H1 (cell line): ENCODE results near the gene PPM1L. TPM values are rescaled to one million over a fixed set of nuclear protein-coding genes. Genes with fewer than 3 reads are reported as not detected.

Experiments
- CTCF ChIA-PET: fragments of 300-600 bp; sonication (Branson Sonifier 250); formaldehyde crosslinking; loops from one replicate; lab custom pipeline; 2021; ENCODE audit not compliant: partially characterized antibody; lab: Charles Lee
- POLR2A ChIA-PET: fragments of 300-600 bp; sonication (Branson Sonifier 250); formaldehyde crosslinking; loops from one replicate; lab custom pipeline; 2021; ENCODE audit warnings: inconsistent platforms; ENCODE audit not compliant: partially characterized antibody; lab: Charles Lee
- DNase-seq, 2 experiments: peaks; one replicate each; pipeline versions ENCODE4 v3.0.0 to v3.0.0-alpha.2; 2010 to 2022; ENCODE audit warnings: low spot score in 2 of 2, low read depth in 1 of 2, mixed read lengths in 1 of 2
- FAIRE-seq: peaks from 2 replicates; lab custom pipeline; 2011; peaks lifted over from hg19 to GRCh38; lab: Jason Lieb, UNC
- H2AFZ ChIP-seq: 2 replicates; pipeline ENCODE4 v1.8.1; 2012; ENCODE audit warnings: low read length, inconsistent platforms
- H2AK5ac ChIP-seq: 2 replicates; pipeline ENCODE4 v1.6.1; 2013; ENCODE audit warnings: low read depth, low read length
- H2BK120ac ChIP-seq: replicated peaks from 2 replicates; pipeline ENCODE3; 2013; ENCODE audit warnings: low read depth, low read length, inconsistent platforms
- H2BK12ac ChIP-seq: 2 replicates; pipeline ENCODE4 v1.6.1; 2013; ENCODE audit warnings: low read depth, low read length
- H2BK15ac ChIP-seq: 2 replicates; pipeline ENCODE4 v1.6.1; 2013; ENCODE audit warnings: low read length
- H2BK20ac ChIP-seq: 2 replicates; pipeline ENCODE4 v1.6.1; 2013; ENCODE audit warnings: low read length
- H2BK5ac ChIP-seq: 2 replicates; pipeline ENCODE4 v1.6.1; 2013; ENCODE audit warnings: low read depth, low read length
- H3K14ac ChIP-seq: 2 replicates; pipeline ENCODE4 v1.6.1; 2013; ENCODE audit warnings: inconsistent platforms; ENCODE audit not compliant: insufficient read length
- H3K18ac ChIP-seq: 2 replicates; pipeline ENCODE4 v1.6.1; 2013; ENCODE audit warnings: low read length; ENCODE audit errors: extremely low read depth
- H3K23ac ChIP-seq: 2 replicates; pipeline ENCODE4 v1.6.1; 2013; ENCODE audit warnings: inconsistent platforms; ENCODE audit not compliant: insufficient read length
- H3K23me2 ChIP-seq: 2 replicates; pipeline ENCODE4 v1.6.1; 2013; ENCODE audit warnings: low read depth, low read length
- H3K27ac ChIP-seq: 2 replicates; pipeline ENCODE4 v1.6.1; 2011; ENCODE audit warnings: low read depth, low read length, inconsistent platforms
- H3K27me3 ChIP-seq, 4 experiments: replicated peaks in 1 of 4; 1 replicate in 1 of 4; 2 replicates in 3 of 4; pipeline versions ENCODE4 v1.6.1 to v1.8.1; 2011 to 2013; ENCODE audit warnings: low read length in 3 of 4, mild to moderate bottlenecking in 3 of 4, inconsistent platforms in 2 of 4, mixed read lengths in 2 of 4, moderate library complexity in 1 of 4; ENCODE audit not compliant: control insufficient read depth in 3 of 4, insufficient read depth in 3 of 4; ENCODE audit errors: extremely low read depth in 1 of 4
- H3K36me3 ChIP-seq, 4 experiments: 2 replicates each; pipeline versions ENCODE4 v1.6.1 to v1.8.1; 2011 to 2013; ENCODE audit warnings: mild to moderate bottlenecking in 4 of 4, low read length in 3 of 4, moderate library complexity in 2 of 4, control low read depth in 1 of 4, inconsistent platforms in 1 of 4; ENCODE audit not compliant: insufficient read depth in 4 of 4, control insufficient read depth in 2 of 4
- H3K4ac ChIP-seq: replicated peaks from 2 replicates; pipeline ENCODE3; 2013; ENCODE audit warnings: low read length, low read depth, mixed read lengths, inconsistent platforms; ENCODE audit not compliant: insufficient read length
- H3K4me1 ChIP-seq, 4 experiments: replicated peaks in 1 of 4; 1 replicate in 1 of 4; 2 replicates in 3 of 4; pipeline versions ENCODE4 v1.6.1 to v1.8.1; 2011 to 2013; ENCODE audit warnings: low read length in 3 of 4, inconsistent platforms in 2 of 4, mixed read lengths in 1 of 4; ENCODE audit not compliant: insufficient read depth in 4 of 4, control insufficient read depth in 3 of 4
- H3K4me2 ChIP-seq, 2 experiments: 2 replicates each; pipeline versions ENCODE4 v1.6.1 to v1.8.1; 2011 to 2013; ENCODE audit warnings: low read depth in 2 of 2, low read length in 2 of 2, control low read depth in 1 of 2, inconsistent platforms in 1 of 2, mild to moderate bottlenecking in 1 of 2; ENCODE audit not compliant: insufficient read depth in 1 of 2
- H3K4me3 ChIP-seq, 4 experiments: fragments of 200-600, 300-600 bp in 1 of 4; sonication (generic), shearing (Covaris generic), sonication (Bioruptor Twin) in 1 of 4; 2 replicates each; pipeline versions ENCODE4 v1.5.1 to v1.8.1; 2011 to 2016; ENCODE audit warnings: low read length in 4 of 4, low read depth in 3 of 4, control low read depth in 2 of 4, inconsistent platforms in 2 of 4, mild to moderate bottlenecking in 2 of 4, mixed read lengths in 1 of 4, moderate library complexity in 1 of 4; ENCODE audit not compliant: insufficient read depth in 2 of 4; ENCODE audit errors: extremely low read depth in 1 of 4
- H3K56ac ChIP-seq: replicated peaks from 2 replicates; pipeline ENCODE3; 2013; ENCODE audit warnings: low read depth, mild to moderate bottlenecking, mixed read lengths, low read length, inconsistent platforms; ENCODE audit not compliant: insufficient read length
- H3K79me1 ChIP-seq: 2 replicates; pipeline ENCODE4 v1.6.1; 2013; ENCODE audit warnings: low read depth, low read length, control low read depth
- H3K79me2 ChIP-seq, 2 experiments: 2 replicates each; pipeline versions ENCODE4 v1.6.1 to v1.8.1; 2012 to 2013; ENCODE audit warnings: low read length in 2 of 2, mild to moderate bottlenecking in 2 of 2, inconsistent platforms in 1 of 2; ENCODE audit not compliant: insufficient read depth in 2 of 2, control insufficient read depth in 1 of 2
- H3K9ac ChIP-seq, 4 experiments: replicated peaks in 1 of 4; 1 replicate in 1 of 4; 2 replicates in 3 of 4; pipeline versions ENCODE4 v1.6.1 to v1.8.1; 2011 to 2013; ENCODE audit warnings: low read depth in 3 of 4, low read length in 3 of 4, control low read depth in 2 of 4, mild to moderate bottlenecking in 2 of 4, moderate library complexity in 2 of 4, inconsistent platforms in 1 of 4; ENCODE audit errors: extremely low read depth in 1 of 4
- H3K9me3 ChIP-seq, 2 experiments: 2 replicates each; pipeline versions ENCODE4 v1.6.1 to v1.8.1; 2012 to 2013; ENCODE audit warnings: mild to moderate bottlenecking in 2 of 2, moderate library complexity in 2 of 2, control low read depth in 1 of 2, inconsistent platforms in 1 of 2, low read depth in 1 of 2, low read length in 1 of 2, mixed read lengths in 1 of 2; ENCODE audit not compliant: insufficient read depth in 2 of 2
- H4K20me1 ChIP-seq, 2 experiments: replicated peaks in 1 of 2; 2 replicates each; pipeline versions ENCODE3 to v1.8.1; 2011 to 2013; ENCODE audit warnings: inconsistent platforms in 2 of 2, low read length in 2 of 2, mild to moderate bottlenecking in 1 of 2; ENCODE audit not compliant: insufficient read depth in 2 of 2, control insufficient read depth in 1 of 2
- H4K5ac ChIP-seq: 2 replicates; pipeline ENCODE4 v1.6.1; 2013; ENCODE audit warnings: low read length, low read depth, mixed read lengths, inconsistent platforms; ENCODE audit not compliant: insufficient read length
- H4K8ac ChIP-seq: 2 replicates; pipeline ENCODE4 v1.8.0; 2013; ENCODE audit warnings: mild to moderate bottlenecking, moderate library complexity, low read length, inconsistent platforms; ENCODE audit not compliant: insufficient read depth; ENCODE audit errors: extremely low read depth
- H4K91ac ChIP-seq: replicated peaks from 2 replicates; pipeline ENCODE3; 2013; ENCODE audit warnings: low read length, mixed read lengths, inconsistent platforms; ENCODE audit not compliant: insufficient read length
- RNF2 ChIP-seq: fragments of 200-900, 300-1000 bp; sonication (generic); IDR thresholded peaks from 2 replicates; pipeline ENCODE4 v1.7.1; 2016; ENCODE audit warnings: borderline replicate concordance, low read depth, mild to moderate bottlenecking, antibody characterized with exemption, low read length; ENCODE audit not compliant: poor library complexity, severe bottlenecking; ENCODE audit errors: missing control alignments
- ZNF274 ChIP-seq: IDR thresholded peaks from 2 replicates; pipeline ENCODE4 v1.7.0; 2012; ENCODE audit warnings: low read length, borderline replicate concordance; ENCODE audit errors: extremely low read depth
- WGBS, 2 experiments: shearing (Covaris generic) in 1 of 2; methylation state at CpG; one replicate each; pipeline versions ENCODE4 v1.1.6 to v1.1.7; 2013 to 2015; ENCODE audit warnings: low lambda C conversion rate in 2 of 2, mixed read lengths in 2 of 2, inconsistent platforms in 1 of 2, low coverage in 1 of 2, missing lambda C conversion rate in 1 of 2; ENCODE audit not compliant: insufficient replicate concordance in 2 of 2, insufficient coverage in 1 of 2, insufficient read length in 1 of 2; ENCODE audit errors: extremely low coverage in 1 of 2, missing lambda C conversion rate in 1 of 2; 5-methylcytosine and 5-hydroxymethylcytosine counted together
- polyA plus RNA-seq, 7 experiments: library from polyadenylated mRNA; depleted of rRNA in 3 of 7; stranded (reverse) in 5 of 7; unstranded in 2 of 7; fragments of >200 nt in 5 of 7; fragments of 200-250 nt in 2 of 7; gene quantifications; 1 replicate in 5 of 7; 2 replicates in 1 of 7; 4 replicates in 1 of 7; pipeline versions ENCODE4 v1.2.1 to v1.2.3, GENCODE V29; 2011 to 2013; ENCODE audit warnings: missing spikeins in 2 of 7, mixed read lengths in 2 of 7
- total RNA-seq: library from RNA; stranded (reverse); fragmentation: NEBNext Ultra II Directional; extraction: Animal tissue kit (Norgen Biotek cat#: 25700); gene quantifications from 2 replicates; pipeline ENCODE4 v1.2.1, GENCODE V29; 2021

PPM1L gene
- total and polyA plus RNA-seq, 2 of the 8 experiments (the other 6 are each of a cell fraction or from before 2014, with no cell fraction given), result 2.8 to 18.1 TPM

DNA sequence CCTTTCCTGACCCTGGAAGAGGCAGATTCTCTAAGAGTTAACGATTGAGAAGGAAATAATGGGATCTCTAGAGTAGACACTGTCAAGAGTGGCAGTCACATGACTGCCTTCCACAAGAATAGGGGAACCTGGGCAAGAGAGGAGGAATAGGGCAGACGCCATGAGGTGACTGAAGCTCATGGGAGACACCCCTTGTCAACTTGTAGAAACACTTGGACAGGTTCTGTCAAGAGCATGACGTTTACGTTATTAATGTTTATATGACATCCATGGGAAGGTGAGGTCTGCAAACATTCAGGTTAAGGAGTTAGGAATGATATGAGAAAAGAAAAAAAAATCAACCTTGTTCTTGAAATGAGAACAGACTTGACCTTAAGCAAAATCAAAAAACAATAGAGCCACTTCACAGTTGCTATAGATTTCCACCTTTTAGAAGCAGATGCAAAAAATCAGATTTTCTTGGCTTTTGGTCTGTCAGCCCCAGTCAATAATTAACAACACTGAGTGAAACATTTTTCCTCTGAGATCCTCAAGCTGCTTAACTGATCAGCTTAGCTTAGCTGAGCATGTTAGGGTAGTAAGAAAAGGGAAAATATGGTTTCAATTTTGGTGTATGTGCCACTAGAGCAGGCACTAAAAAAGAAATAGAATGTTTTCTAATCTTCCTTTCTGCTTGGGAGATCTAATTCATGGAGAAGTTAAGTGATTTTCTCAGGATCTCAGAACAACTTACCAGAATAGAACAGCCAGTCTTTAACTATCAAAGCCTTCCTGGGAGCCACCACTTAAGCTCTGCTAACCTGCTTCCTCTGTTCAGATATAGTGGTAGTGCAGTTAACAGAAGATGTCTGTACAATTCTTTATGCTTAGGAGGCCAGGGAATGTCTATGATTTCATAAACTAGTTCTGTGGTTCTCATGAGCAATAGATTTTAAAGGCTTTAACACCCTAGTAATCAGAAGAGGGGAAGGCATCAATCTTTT lies 232.2 kb downstream of the PPM1L start:
- H3K27ac ChIP-seq, result no peak overlapping the region
- no peak overlapping the region for H3K4me2 ChIP-seq
- H3K14ac ChIP-seq, result no peak overlapping the region
- H2BK15ac ChIP-seq, result no peak overlapping the region
- H4K5ac ChIP-seq, result no peak overlapping the region
- no peak overlapping the region for H3K4me3 ChIP-seq
- H2BK12ac ChIP-seq, result no peak overlapping the region
- no peaks in the 10 kb centered on the region; a peak in 1 of 8 replicates for H3K36me3 ChIP-seq
- TF ChIP-seq RNF2 (no peak), ZNF274 (no peak)
- H2BK120ac ChIP-seq, result no peak overlapping the region
- DNase-seq (no peak), FAIRE-seq (no peak)
- WGBS, 2 experiments, result 90% methylated on average over 4 of the region's 4 CpGs; no CpG with 5 or more reads in 1 of the 2 experiments
- H3K79me1 ChIP-seq, result no peaks in the 10 kb centered on the region
- H3K23ac ChIP-seq, result no peak overlapping the region
- H2AFZ ChIP-seq, result no peak overlapping the region
- peaks cover 0 to 1% (median 0%) of the 10 kb centered on the region in 4 experiments; a peak in 1 of 7 replicates for H3K27me3 ChIP-seq
- H2BK20ac ChIP-seq, result no peak overlapping the region
- no peak overlapping the region for H2BK5ac ChIP-seq
- no peak overlapping the region for H2AK5ac ChIP-seq
- H3K18ac ChIP-seq, result no peak overlapping the region
- no peak overlapping the region for H4K8ac ChIP-seq
- no peak overlapping the region for H4K91ac ChIP-seq
- no peaks in the 10 kb centered on the region for H3K23me2 ChIP-seq
- H3K4ac ChIP-seq, result no peak overlapping the region
- POLR2A ChIA-PET, result no interaction called here
- no peak overlapping the region for H3K56ac ChIP-seq
- no peaks in the 10 kb centered on the region for H3K79me2 ChIP-seq
- peaks cover 5 to 10% of the 10 kb centered on the region in 2 experiments; a peak in 3 of 4 replicates for H3K9me3 ChIP-seq
- H3K4me1 ChIP-seq, result no peaks in the 10 kb centered on the region
- H4K20me1 ChIP-seq, result no peaks in the 10 kb centered on the region
- no peak overlapping the region for H3K9ac ChIP-seq
- CTCF ChIA-PET, result interaction anchor here (1.5 kb wide), 1 partner anchor 9 kb away, joined by 3 read pairs; no protein-coding TSS in a partner anchor
